ENCODE measurements around the gene AMBP.

AMBP gene

GRCh38 chr9:114031037-114031630, 47.0 kb downstream of the AMBP start:
- Histone ChIP-seq H3K4me1 (ENCODE audit: control insufficient read depth, insufficient read depth, low read length, poor library complexity, severe bottlenecking) (no peaks in the 10 kb centered on the region), H3K4me3 (ENCODE audit: insufficient read depth, low read depth, low read length, poor library complexity, severe bottlenecking) (no peak overlapping the region), H3K36me3 (ENCODE audit: control insufficient read depth, insufficient read depth, low read length) (no peaks in the 10 kb centered on the region), H3K9me3 (ENCODE audit: control insufficient read depth, low read length) (no peaks in the 10 kb centered on the region), H3K27me3 (replicated peaks; ENCODE audit: control insufficient read depth, insufficient read depth, low read length, poor library complexity, severe bottlenecking) (no peaks in the 10 kb centered on the region), H3K27ac (ENCODE audit: insufficient read depth, low read length, poor library complexity, severe bottlenecking) (no peak overlapping the region)
- DNase-seq: no peak

GRCh38 chr9:114030364-114030763, 47.7 kb downstream of the AMBP start:
- Histone ChIP-seq H3K36me3 (ENCODE audit: control insufficient read depth, insufficient read depth, low read length) (no peaks in the 10 kb centered on the region), H3K4me1 (ENCODE audit: control insufficient read depth, insufficient read depth, low read length, poor library complexity, severe bottlenecking) (no peaks in the 10 kb centered on the region), H3K9me3 (ENCODE audit: control insufficient read depth, low read length) (no peaks in the 10 kb centered on the region), H3K27ac (ENCODE audit: insufficient read depth, low read length, poor library complexity, severe bottlenecking) (no peak overlapping the region), H3K4me3 (ENCODE audit: insufficient read depth, low read depth, low read length, poor library complexity, severe bottlenecking) (no peak overlapping the region), H3K27me3 (replicated peaks; ENCODE audit: control insufficient read depth, insufficient read depth, low read length, poor library complexity, severe bottlenecking) (no peaks in the 10 kb centered on the region)
- no peak for DNase-seq

GRCh38 chr9:114029311-114030170, 48.6 kb downstream of the AMBP start:
- Histone ChIP-seq H3K36me3 (ENCODE audit: control insufficient read depth, insufficient read depth, low read length) (no peaks in the 10 kb centered on the region), H3K9me3 (ENCODE audit: control insufficient read depth, low read length) (no peaks in the 10 kb centered on the region), H3K27me3 (replicated peaks; ENCODE audit: control insufficient read depth, insufficient read depth, low read length, poor library complexity, severe bottlenecking) (no peaks in the 10 kb centered on the region), H3K27ac (ENCODE audit: insufficient read depth, low read length, poor library complexity, severe bottlenecking) (no peak overlapping the region), H3K4me1 (ENCODE audit: control insufficient read depth, insufficient read depth, low read length, poor library complexity, severe bottlenecking) (no peaks in the 10 kb centered on the region), H3K4me3 (ENCODE audit: insufficient read depth, low read depth, low read length, poor library complexity, severe bottlenecking) (no peak overlapping the region)
- DNase-seq: no peak

GRCh38 chr9:114028646-114029045, 49.5 kb downstream of the AMBP start:
- no peak overlapping the region for H3K27ac ChIP-seq (ENCODE audit: insufficient read depth, low read length, poor library complexity, severe bottlenecking)
- H3K9me3 ChIP-seq (ENCODE audit: control insufficient read depth, low read length): peaks cover 4% of the 10 kb centered on the region
- DNase-seq: no peak
- no peaks in the 10 kb centered on the region for H3K36me3 ChIP-seq (ENCODE audit: control insufficient read depth, insufficient read depth, low read length)
- no peaks in the 10 kb centered on the region for H3K4me1 ChIP-seq (ENCODE audit: control insufficient read depth, insufficient read depth, low read length, poor library complexity, severe bottlenecking)
- no peak overlapping the region for H3K4me3 ChIP-seq (ENCODE audit: insufficient read depth, low read depth, low read length, poor library complexity, severe bottlenecking)
- no peaks in the 10 kb centered on the region for H3K27me3 ChIP-seq (replicated peaks; ENCODE audit: control insufficient read depth, insufficient read depth, low read length, poor library complexity, severe bottlenecking)

DNA sequence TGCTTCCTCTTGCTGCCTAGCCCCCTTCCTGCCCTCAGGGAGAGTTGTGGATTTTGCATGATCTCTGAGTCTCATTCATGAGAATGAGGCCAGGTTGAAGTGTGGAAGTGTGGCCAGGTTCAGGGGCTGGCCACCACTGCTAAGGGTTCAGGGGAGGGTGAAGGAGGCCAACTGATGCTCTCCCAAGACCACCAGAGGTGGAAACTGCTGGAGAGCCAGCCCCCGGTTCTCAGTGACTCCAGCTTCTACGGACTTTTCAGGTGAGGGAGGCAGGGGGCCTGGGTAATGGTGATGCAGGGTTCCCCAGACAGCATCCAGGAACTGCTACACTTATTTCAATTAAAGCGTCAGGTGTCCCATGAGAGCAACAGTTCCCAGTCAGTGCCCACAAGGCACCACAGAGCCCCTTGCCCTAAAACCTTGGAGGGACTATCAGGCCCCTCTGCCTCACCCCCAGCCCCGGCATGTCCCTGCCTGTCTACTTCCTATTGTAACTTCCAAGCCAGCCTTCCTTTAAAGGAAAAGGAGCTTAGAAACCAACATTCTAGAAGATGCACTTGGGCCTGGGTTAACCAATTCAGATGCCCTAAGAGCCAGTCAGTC, 50.1 kb downstream of the AMBP start:
- Histone ChIP-seq H3K36me3 (ENCODE audit: control insufficient read depth, insufficient read depth, low read length) (no peaks in the 10 kb centered on the region), H3K27ac (ENCODE audit: insufficient read depth, low read length, poor library complexity, severe bottlenecking) (no peak overlapping the region), H3K4me3 (ENCODE audit: insufficient read depth, low read depth, low read length, poor library complexity, severe bottlenecking) (no peak overlapping the region), H3K9me3 (ENCODE audit: control insufficient read depth, low read length) (peaks cover 8% of the 10 kb centered on the region), H3K27me3 (replicated peaks; ENCODE audit: control insufficient read depth, insufficient read depth, low read length, poor library complexity, severe bottlenecking) (no peaks in the 10 kb centered on the region), H3K4me1 (ENCODE audit: control insufficient read depth, insufficient read depth, low read length, poor library complexity, severe bottlenecking) (no peaks in the 10 kb centered on the region)
- DNase-seq: no peak

GRCh38 chr9:114027159-114027862, 50.8 kb downstream of the AMBP start:
- DNase-seq: no peak
- no peaks in the 10 kb centered on the region for H3K4me1 ChIP-seq (ENCODE audit: control insufficient read depth, insufficient read depth, low read length, poor library complexity, severe bottlenecking)
- H3K27me3 ChIP-seq (replicated peaks; ENCODE audit: control insufficient read depth, insufficient read depth, low read length, poor library complexity, severe bottlenecking): no peaks in the 10 kb centered on the region
- H3K4me3 ChIP-seq (ENCODE audit: insufficient read depth, low read depth, low read length, poor library complexity, severe bottlenecking): no peak overlapping the region
- no peaks in the 10 kb centered on the region for H3K36me3 ChIP-seq (ENCODE audit: control insufficient read depth, insufficient read depth, low read length)
- H3K27ac ChIP-seq (ENCODE audit: insufficient read depth, low read length, poor library complexity, severe bottlenecking): no peak overlapping the region
- peaks cover 8% of the 10 kb centered on the region for H3K9me3 ChIP-seq (ENCODE audit: control insufficient read depth, low read length)

DNA sequence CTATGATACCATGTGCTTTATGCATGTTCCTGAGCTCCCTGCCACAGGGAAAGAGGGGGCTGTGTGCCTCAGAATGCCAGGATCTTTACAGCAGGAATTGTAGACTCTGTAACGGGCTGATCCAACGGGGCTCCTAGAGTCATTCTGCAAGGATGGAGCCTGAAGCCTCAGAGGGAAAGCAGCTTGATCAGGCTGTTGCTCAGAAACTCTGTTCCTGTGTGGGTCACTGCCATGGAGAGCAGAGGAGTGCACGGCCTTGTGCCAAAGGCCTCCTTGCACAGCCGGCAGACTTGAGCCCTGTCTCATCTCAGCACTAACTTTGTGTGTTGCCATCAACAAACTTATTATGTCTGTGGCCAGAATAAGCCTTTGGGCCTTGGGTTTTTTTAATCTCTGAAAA, 51.8 kb downstream of the AMBP start:
- no peak overlapping the region for H3K4me3 ChIP-seq (ENCODE audit: insufficient read depth, low read depth, low read length, poor library complexity, severe bottlenecking)
- H3K36me3 ChIP-seq (ENCODE audit: control insufficient read depth, insufficient read depth, low read length): no peaks in the 10 kb centered on the region
- no peak overlapping the region for H3K27ac ChIP-seq (ENCODE audit: insufficient read depth, low read length, poor library complexity, severe bottlenecking)
- no peak for DNase-seq
- no peaks in the 10 kb centered on the region for H3K4me1 ChIP-seq (ENCODE audit: control insufficient read depth, insufficient read depth, low read length, poor library complexity, severe bottlenecking)
- H3K27me3 ChIP-seq (replicated peaks; ENCODE audit: control insufficient read depth, insufficient read depth, low read length, poor library complexity, severe bottlenecking): no peaks in the 10 kb centered on the region
- peaks cover 8% of the 10 kb centered on the region for H3K9me3 ChIP-seq (ENCODE audit: control insufficient read depth, low read length)

DNA sequence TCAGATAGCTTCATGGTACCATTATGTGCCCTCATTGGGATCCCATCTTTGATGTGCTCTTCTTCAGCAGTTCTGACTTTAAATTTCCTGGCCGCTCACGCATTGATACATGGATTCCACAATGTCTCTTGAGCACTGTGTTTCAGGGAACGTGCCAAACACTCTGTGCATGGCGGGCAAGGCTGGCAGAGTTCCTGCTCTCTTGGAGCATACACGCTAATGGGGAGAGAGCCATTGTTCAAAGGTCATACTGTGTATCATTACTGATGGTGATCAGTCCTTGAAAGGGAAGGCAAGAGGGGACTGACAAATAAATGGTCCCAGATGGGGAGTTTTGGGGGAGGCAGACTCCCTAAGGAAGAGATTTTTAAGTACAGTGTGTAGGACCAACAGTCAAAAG, 52.3 kb downstream of the AMBP start:
- Histone ChIP-seq H3K27ac (ENCODE audit: insufficient read depth, low read length, poor library complexity, severe bottlenecking) (no peak overlapping the region), H3K36me3 (ENCODE audit: control insufficient read depth, insufficient read depth, low read length) (no peaks in the 10 kb centered on the region)
- no peak for DNase-seq

GRCh38 chr9:114025196-114025753, 52.8 kb downstream of the AMBP start:
- DNase-seq: no peak
- Histone ChIP-seq H3K9me3 (ENCODE audit: control insufficient read depth, low read length) (peaks cover 8% of the 10 kb centered on the region), H3K4me1 (ENCODE audit: control insufficient read depth, insufficient read depth, low read length, poor library complexity, severe bottlenecking) (no peaks in the 10 kb centered on the region), H3K27ac (ENCODE audit: insufficient read depth, low read length, poor library complexity, severe bottlenecking) (no peak overlapping the region), H3K27me3 (replicated peaks; ENCODE audit: control insufficient read depth, insufficient read depth, low read length, poor library complexity, severe bottlenecking) (no peaks in the 10 kb centered on the region), H3K36me3 (ENCODE audit: control insufficient read depth, insufficient read depth, low read length) (no peaks in the 10 kb centered on the region), H3K4me3 (ENCODE audit: insufficient read depth, low read depth, low read length, poor library complexity, severe bottlenecking) (no peak overlapping the region)

More for the DNA sequence above, 52.3 kb downstream of the AMBP start:
- no peak overlapping the region for H3K4me3 ChIP-seq (ENCODE audit: insufficient read depth, low read depth, low read length, poor library complexity, severe bottlenecking)
- no peaks in the 10 kb centered on the region for H3K27me3 ChIP-seq (replicated peaks; ENCODE audit: control insufficient read depth, insufficient read depth, low read length, poor library complexity, severe bottlenecking)
- peaks cover 8% of the 10 kb centered on the region for H3K9me3 ChIP-seq (ENCODE audit: control insufficient read depth, low read length)
- no peaks in the 10 kb centered on the region for H3K4me1 ChIP-seq (ENCODE audit: control insufficient read depth, insufficient read depth, low read length, poor library complexity, severe bottlenecking)
